Measurements from ENCODE around the gene PPP3R1. TPM values are rescaled to one million over a fixed set of nuclear protein-coding genes. Genes with fewer than 3 reads are reported as not detected.

PPP3R1 gene
- total and polyA plus RNA-seq, 9 of the 15 experiments (the other 6 are each of a cell fraction or from before 2014, with no cell fraction given), result 3.7 to 70.0 (median 24.8) TPM

GRCh38 chr2:68225119-68225632 is 27.2 kb downstream of the PPP3R1 start (continued):
- TF ChIP-seq, protein P1, sequence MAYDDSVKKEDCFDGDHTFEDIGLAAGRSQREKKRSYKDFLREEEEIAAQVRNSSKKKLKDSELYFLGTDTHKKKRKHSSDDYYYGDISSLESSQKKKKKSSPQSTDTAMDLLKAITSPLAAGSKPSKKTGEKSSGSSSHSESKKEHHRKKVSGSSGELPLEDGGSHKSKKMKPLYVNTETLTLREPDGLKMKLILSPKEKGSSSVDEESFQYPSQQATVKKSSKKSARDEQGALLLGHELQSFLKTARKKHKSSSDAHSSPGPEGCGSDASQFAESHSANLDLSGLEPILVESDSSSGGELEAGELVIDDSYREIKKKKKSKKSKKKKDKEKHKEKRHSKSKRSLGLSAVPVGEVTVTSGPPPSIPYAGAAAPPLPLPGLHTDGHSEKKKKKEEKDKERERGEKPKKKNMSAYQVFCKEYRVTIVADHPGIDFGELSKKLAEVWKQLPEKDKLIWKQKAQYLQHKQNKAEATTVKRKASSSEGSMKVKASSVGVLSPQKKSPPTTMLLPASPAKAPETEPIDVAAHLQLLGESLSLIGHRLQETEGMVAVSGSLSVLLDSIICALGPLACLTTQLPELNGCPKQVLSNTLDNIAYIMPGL (CRISPR knock-in tag; IDR thresholded peaks at IDR 0.05), result no peak
- TF ChIP-seq PPARD (CRISPR knock-in tag; IDR thresholded peaks at IDR 0.05), result no peak
- no peak for TF ChIP-seq MAFK (IDR thresholded peaks at IDR 0.05; ENCODE audit: low read length)
- TF ChIP-seq TCFL5 (CRISPR knock-in tag; conservative IDR thresholded peaks at IDR 0.05), result no peak
- TF ChIP-seq KLF10 (CRISPR knock-in tag; IDR thresholded peaks at IDR 0.05), result no peak
- TF ChIP-seq MTA3 (IDR thresholded peaks at IDR 0.05; ENCODE audit: borderline replicate concordance), result no peak
- TF ChIP-seq CBFA2T2 (conservative IDR thresholded peaks at IDR 0.05), result no peak
- no peak for TF ChIP-seq ZNF408 (CRISPR knock-in tag; IDR thresholded peaks at IDR 0.05; ENCODE audit: low read depth)
- no peak for TF ChIP-seq TFE3 (CRISPR knock-in tag; IDR thresholded peaks at IDR 0.05)
- no peak for TF ChIP-seq ZNF124 (CRISPR knock-in tag; IDR thresholded peaks at IDR 0.05)
- TF ChIP-seq ZNF175 (CRISPR knock-in tag; IDR thresholded peaks at IDR 0.05; ENCODE audit: low read depth), result no peak
- TF ChIP-seq YBX1 (IDR thresholded peaks at IDR 0.05), result no peak
- TF ChIP-seq ESRRA (IDR thresholded peaks at IDR 0.05; ENCODE audit: borderline replicate concordance, low read depth), result peak; percentile 57; the same call in 1 of the 2 replicates
- TF ChIP-seq ZNF696 (CRISPR knock-in tag; conservative IDR thresholded peaks at IDR 0.05), result no peak
- TF ChIP-seq ZNF384 (IDR thresholded peaks at IDR 0.05; ENCODE audit: low read depth, low read length), result no peak
- peak; percentile 63 to 65 for TF ChIP-seq MNT (conservative IDR thresholded peaks at IDR 0.05)
- TF ChIP-seq CTCFL (IDR thresholded peaks at IDR 0.05; ENCODE audit: borderline replicate concordance, insufficient read depth, low read depth, low read length, poor library complexity, severe bottlenecking), result peak; percentile 7
- no peak for TF ChIP-seq ZNF324 (CRISPR knock-in tag; IDR thresholded peaks at IDR 0.05)
- 0 out of 2 replicates have a peak, but pooled peaks have one; percentile 41 for TF ChIP-seq L3MBTL2 (IDR thresholded peaks at IDR 0.05)
- TF ChIP-seq BRD9 (IDR thresholded peaks at IDR 0.05; ENCODE audit: low read depth, partially characterized antibody), result no peak
- TF ChIP-seq, protein P2, sequence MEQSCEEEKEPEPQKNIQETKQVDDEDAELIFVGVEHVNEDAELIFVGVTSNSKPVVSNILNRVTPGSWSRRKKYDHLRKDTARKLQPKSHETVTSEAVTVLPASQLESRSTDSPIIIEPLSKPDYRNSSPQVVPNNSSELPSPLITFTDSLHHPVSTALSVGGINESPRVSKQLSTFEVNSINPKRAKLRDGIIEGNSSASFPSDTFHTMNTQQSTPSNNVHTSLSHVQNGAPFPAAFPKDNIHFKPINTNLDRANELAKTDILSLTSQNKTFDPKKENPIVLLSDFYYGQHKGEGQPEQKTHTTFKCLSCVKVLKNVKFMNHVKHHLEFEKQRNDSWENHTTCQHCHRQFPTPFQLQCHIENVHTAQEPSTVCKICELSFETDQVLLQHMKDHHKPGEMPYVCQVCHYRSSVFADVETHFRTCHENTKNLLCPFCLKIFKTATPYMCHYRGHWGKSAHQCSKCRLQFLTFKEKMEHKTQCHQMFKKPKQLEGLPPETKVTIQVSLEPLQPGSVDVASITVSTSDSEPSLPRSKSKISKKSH (CRISPR knock-in tag; IDR thresholded peaks at IDR 0.05), result no peak

Measured in K562 (cell line).